ENCODE data around the gene FKBP5. TPM values are rescaled to one million over a fixed set of nuclear protein-coding genes. Genes with fewer than 3 reads are reported as not detected.
A peak's percentile ranks its signal among the peaks of the same experiment; 100 is the strongest.
"Not testable (repeated sequence)": the region's sequence is repeated elsewhere in the genome, so short reads cannot be mapped to it uniquely, and the experiment has no call there.

The FKBP5 gene
- total RNA-seq, 4 donors from 2014 or later = 453 to 676 (median 478) TPM

- ATAC-seq = no peak
- H3K36me3 ChIP-seq = peaks cover 0 to 69% of the 10 kb centered on the region in 2 donors
- H3K9me3 ChIP-seq = no peaks in the 10 kb centered on the region
- H3K4me1 ChIP-seq = peaks cover 27 to 98% (median 32%) of the 10 kb centered on the region in 3 donors
- TF ChIP-seq CTCF (IDR thresholded peaks at IDR 0.05) (no peak), EP300 (IDR thresholded peaks at IDR 0.05) (no peak), POLR2AphosphoS5 (IDR thresholded peaks at IDR 0.05) (no peak), POLR2A (IDR thresholded peaks at IDR 0.05) (no peak)
- no peak overlapping the region for H3K27ac ChIP-seq
- WGBS, 2 donors (ENCODE audit: low coverage in 1 of 2) = 70 to 82% methylated on average over 1 of the region's 1 CpG
- no peak overlapping the region for H3K4me3 ChIP-seq
- H3K27me3 ChIP-seq = no peaks in the 10 kb centered on the region
Measured at GRCh38 chr6:35673755-35674154, 15.0 kb downstream of the FKBP5 start.

- Histone ChIP-seq H3K4me1 (peaks cover 27 to 98% (median 32%) of the 10 kb centered on the region in 3 donors), H3K36me3 (peaks cover 0 to 64% of the 10 kb centered on the region in 2 donors)
- H3K27me3 ChIP-seq, H3K4me3 ChIP-seq, H3K9me3 ChIP-seq, H3K27ac ChIP-seq, ATAC-seq: not testable (repeated sequence)
- WGBS, 2 donors (ENCODE audit: low coverage in 1 of 2) = 96% methylated on average over 2 of the region's 2 CpGs; no CpG with 5 or more reads in 1 of the 2 donors
Measured at GRCh38 chr6:35673284-35673666, 15.4 kb downstream of the FKBP5 start.

GRCh38 chr6:35670453-35670852 is 18.3 kb downstream of the FKBP5 start:
- not testable (repeated sequence) for H3K9me3 ChIP-seq, H3K4me3 ChIP-seq, H3K27me3 ChIP-seq, H3K27ac ChIP-seq, ATAC-seq
- peaks cover 0 to 53% of the 10 kb centered on the region in 2 donors for H3K36me3 ChIP-seq
- peaks cover 21 to 98% (median 26%) of the 10 kb centered on the region in 3 donors for H3K4me1 ChIP-seq
- WGBS, 2 donors (ENCODE audit: low coverage in 1 of 2) = 93 to 97% methylated on average over 5 to 6 of the region's 9 CpGs

GRCh38 chr6:35669451-35670045 is 19.2 kb downstream of the FKBP5 start:
- no peak for ATAC-seq
- WGBS, 2 donors (ENCODE audit: low coverage in 1 of 2) = 0 to 9% methylated on average over 1 of the region's 1 CpG
- no peak for TF ChIP-seq POLR2A (IDR thresholded peaks at IDR 0.05)
- Histone ChIP-seq H3K36me3 (peaks cover 0 to 55% of the 10 kb centered on the region in 2 donors), H3K27me3 (no peaks in the 10 kb centered on the region), H3K27ac (no peak overlapping the region), H3K4me1 (peaks cover 17 to 98% (median 24%) of the 10 kb centered on the region in 3 donors), H3K9me3 (no peaks in the 10 kb centered on the region), H3K4me3 (peak overlapping the region in 1 of 2 donors; percentile 5)

GRCh38 chr6:35668744-35669450 is 19.8 kb downstream of the FKBP5 start:
- Histone ChIP-seq H3K27me3 (no peaks in the 10 kb centered on the region), H3K27ac (no peak overlapping the region)

GRCh38 chr6:35668096-35668495 is 20.6 kb downstream of the FKBP5 start:
- WGBS, 2 donors (ENCODE audit: low coverage in 1 of 2) = 74 to 82% methylated on average over 2 of the region's 2 CpGs
- Histone ChIP-seq H3K36me3 (peaks cover 0 to 55% of the 10 kb centered on the region in 2 donors), H3K9me3 (no peaks in the 10 kb centered on the region), H3K27ac (no peak overlapping the region), H3K4me3 (no peak overlapping the region), H3K4me1 (peaks cover 14 to 98% (median 28%) of the 10 kb centered on the region in 3 donors), H3K27me3 (no peaks in the 10 kb centered on the region)
- no peak for ATAC-seq
- no peak for TF ChIP-seq POLR2AphosphoS5 (IDR thresholded peaks at IDR 0.05)
- TF ChIP-seq EP300 (IDR thresholded peaks at IDR 0.05) = no peak
- TF ChIP-seq POLR2A (IDR thresholded peaks at IDR 0.05) = no peak
- TF ChIP-seq CTCF (IDR thresholded peaks at IDR 0.05) = no peak

More at GRCh38 chr6:35668744-35669450, 19.8 kb downstream of the FKBP5 start:
- Histone ChIP-seq H3K9me3 (no peaks in the 10 kb centered on the region), H3K4me3 (peak overlapping the region in 1 of 2 donors; percentile 5), H3K36me3 (peaks cover 0 to 55% of the 10 kb centered on the region in 2 donors), H3K4me1 (peaks cover 13 to 98% (median 23%) of the 10 kb centered on the region in 3 donors)
- TF ChIP-seq POLR2A (IDR thresholded peaks at IDR 0.05) = no peak
- no peak for ATAC-seq

- Histone ChIP-seq H3K4me1 (peaks cover 15 to 96% (median 37%) of the 10 kb centered on the region in 3 donors), H3K9me3 (no peaks in the 10 kb centered on the region), H3K27me3 (no peaks in the 10 kb centered on the region), H3K4me3 (no peak overlapping the region), H3K36me3 (peaks cover 0 to 38% of the 10 kb centered on the region in 2 donors), H3K27ac (no peak overlapping the region)
- WGBS, 2 donors (ENCODE audit: low coverage in 1 of 2) = 96 to 100% methylated on average over 2 to 3 of the region's 3 CpGs
- no peak for ATAC-seq
- TF ChIP-seq POLR2A (IDR thresholded peaks at IDR 0.05) = no peak
- TF ChIP-seq CTCF (IDR thresholded peaks at IDR 0.05) = no peak
- TF ChIP-seq EP300 (IDR thresholded peaks at IDR 0.05) = no peak
- TF ChIP-seq POLR2AphosphoS5 (IDR thresholded peaks at IDR 0.05) = no peak
Measured at GRCh38 chr6:35665573-35665972, 23.1 kb downstream of the FKBP5 start.

Data from gastroesophageal sphincter (tissue), 4 donors.